Body of pancreas (tissue), 4 donors: ENCODE measurements around the gene ZAP70.

Experiments
- CTCF ChIP-seq, 7 experiments: fragments of 450-650 bp in 4 of 7; fragments of 200-600 bp in 3 of 7; sonication (generic) in 3 of 7; IDR thresholded peaks; one replicate each; pipeline ENCODE4 v1.5.1; 2016 to 2019; ENCODE audit warnings: antibody characterized with exemption in 7 of 7
- POLR2A ChIP-seq, 3 donors: fragments of 450-650 bp; IDR thresholded peaks; one replicate each; pipeline ENCODE4 v1.6.1; 2016; ENCODE audit warnings: antibody characterized with exemption in 3 of 3, mild to moderate bottlenecking in 2 of 3

GRCh38 chr2:97673915-97674283 lies 39.5 kb upstream of the ZAP70 start:
- TF ChIP-seq CTCF (IDR thresholded peaks at IDR 0.05) = no peak
- TF ChIP-seq POLR2A (IDR thresholded peaks at IDR 0.05) = no peak
